GM19438 (cell line): ENCODE data around the gene TRIML1.
"Not testable (repeated sequence)": the region's sequence is repeated elsewhere in the genome, so short reads cannot be mapped to it uniquely, and the experiment has no call there.

Experiments used
- ATAC-seq: cut with Tn5 transposase; IDR thresholded peaks from one replicate; pipeline ENCODE4 v1.9.1; 2021; ENCODE audit warnings: low read depth; ENCODE audit not compliant: unreplicated experiment

The TRIML1 gene

GRCh38 chr4:188147176-188147575 is 7.9 kb downstream of the TRIML1 start:
- no peak for ATAC-seq

- no peak for ATAC-seq
Measured at GRCh38 chr4:188147776-188148175, 8.5 kb downstream of the TRIML1 start.

- ATAC-seq = no peak
Measured at GRCh38 chr4:188154668-188155405, 15.6 kb downstream of the TRIML1 start.

GRCh38 chr4:188158336-188158735 is 19.1 kb downstream of the TRIML1 start:
- no peak for ATAC-seq

GRCh38 chr4:188159513-188160226 is 20.4 kb downstream of the TRIML1 start:
- ATAC-seq = not testable (repeated sequence)

- ATAC-seq = no peak
Measured at GRCh38 chr4:188160406-188160805, 21.2 kb downstream of the TRIML1 start.

- ATAC-seq = no peak
Measured at GRCh38 chr4:188161167-188161566, 21.9 kb downstream of the TRIML1 start.

GRCh38 chr4:188162698-188163097 is 23.5 kb downstream of the TRIML1 start:
- no peak for ATAC-seq

GRCh38 chr4:188168726-188169373 is 29.6 kb downstream of the TRIML1 start:
- ATAC-seq = no peak

- no peak for ATAC-seq
Measured at GRCh38 chr4:188171551-188171950, 32.3 kb downstream of the TRIML1 start.

- no peak for ATAC-seq
Measured at GRCh38 chr4:188175288-188175687, 36.0 kb downstream of the TRIML1 start.

GRCh38 chr4:188177997-188178675 is 38.9 kb downstream of the TRIML1 start:
- ATAC-seq = no peak

GRCh38 chr4:188178806-188179205 is 39.6 kb downstream of the TRIML1 start:
- ATAC-seq = no peak

GRCh38 chr4:188187106-188187505 is 47.9 kb downstream of the TRIML1 start:
- no peak for ATAC-seq

- no peak for ATAC-seq
Measured at GRCh38 chr4:188190461-188190860, 51.2 kb downstream of the TRIML1 start.

GRCh38 chr4:188194421-188194820 is 55.2 kb downstream of the TRIML1 start:
- no peak for ATAC-seq

- ATAC-seq = no peak
Measured at GRCh38 chr4:188195389-188195985, 56.2 kb downstream of the TRIML1 start.

GRCh38 chr4:188196134-188196735 is 57.0 kb downstream of the TRIML1 start:
- no peak for ATAC-seq
